ENCODE measurements around the gene INTS6.

Gene INTS6

DNA sequence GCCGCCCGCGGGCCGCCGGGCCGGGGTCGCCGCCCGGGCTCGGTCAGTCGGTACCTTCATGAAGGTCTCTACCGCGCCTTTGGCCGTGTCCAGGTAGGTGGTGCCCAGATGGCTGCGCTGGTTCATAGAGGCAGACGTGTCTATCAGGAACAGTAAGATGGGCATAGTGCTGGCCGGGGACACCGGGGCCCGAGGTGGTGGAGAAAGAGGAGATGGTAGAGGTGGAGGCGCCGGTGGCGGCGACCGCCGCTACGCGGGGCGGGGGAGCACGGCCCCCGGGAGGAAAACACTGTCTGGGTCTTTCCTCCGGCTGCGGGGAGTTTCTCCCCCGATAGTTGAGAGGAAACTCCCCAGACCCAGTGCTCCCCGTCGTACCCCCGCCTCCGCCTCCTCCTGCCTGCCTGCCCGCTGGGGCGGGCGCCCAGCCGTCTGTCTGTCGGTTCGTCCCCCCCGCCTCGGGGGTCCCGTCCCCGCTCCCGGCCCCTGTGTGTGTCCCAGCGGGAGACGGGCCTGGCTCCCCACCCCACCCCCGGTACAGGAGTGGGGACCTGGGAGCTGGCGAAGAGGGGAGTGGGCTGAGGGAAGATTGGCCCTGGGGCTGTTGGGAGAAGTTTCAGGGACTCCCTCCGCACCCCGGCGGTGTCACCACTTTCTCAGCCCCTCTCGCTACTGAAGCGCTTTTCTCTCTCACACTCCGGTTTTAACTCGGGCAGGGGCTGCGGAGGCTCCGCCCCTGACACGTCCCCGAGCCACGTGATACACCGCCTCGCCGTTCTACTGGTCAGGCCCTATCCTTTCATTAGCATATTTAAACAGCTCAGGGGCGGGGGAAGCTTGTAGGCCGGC, at the start of gene INTS6:
Gene INTS6, minus strand, starts transcription at position 676 of the 846 bp plus-strand sequence. Its CDS starts 511 bp downstream, at position 165.
- TF ChIP-seq CTCF (IDR thresholded peaks at IDR 0.05; ENCODE audit: extremely low read depth, missing control alignments): no peak
- DNase-seq (ENCODE audit: low spot score): peak; percentile 72

GRCh38 chr13:51502153-51502651, 49.4 kb upstream of the INTS6 start:
- TF ChIP-seq CTCF (IDR thresholded peaks at IDR 0.05; ENCODE audit: extremely low read depth, missing control alignments): no peak
- peak; percentile 83 for DNase-seq (ENCODE audit: low spot score)

DNA sequence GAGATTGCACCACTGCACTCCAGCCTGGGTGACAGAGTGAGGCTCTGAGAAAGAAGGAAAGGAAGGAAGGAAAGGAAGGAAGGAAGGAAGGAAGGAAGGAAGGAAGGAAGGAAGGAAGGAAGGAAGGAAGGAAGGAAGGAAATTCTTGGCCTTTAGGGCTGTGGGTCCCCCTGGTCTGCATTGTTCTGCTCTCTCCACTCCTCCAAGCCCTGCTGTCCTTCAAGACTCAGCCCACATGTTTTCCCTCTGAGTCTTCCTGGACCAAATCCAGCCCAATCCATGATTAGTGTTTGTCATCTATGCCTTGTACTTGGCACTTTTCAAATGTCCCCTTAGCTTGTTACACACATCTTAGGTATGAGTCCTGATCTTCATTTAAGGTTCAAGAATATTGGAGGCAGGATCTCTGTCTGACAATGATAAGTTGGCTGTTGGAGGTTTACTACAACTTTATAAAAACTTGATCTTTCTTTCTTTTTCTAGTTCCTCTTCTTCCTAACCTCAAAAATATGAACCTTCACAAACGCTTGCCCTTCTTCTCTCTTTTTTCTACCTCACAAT, 48.8 kb upstream of the INTS6 start:
- DNase-seq (ENCODE audit: low spot score): no peak

GRCh38 chr13:51501096-51501495, 48.3 kb upstream of the INTS6 start:
- DNase-seq (ENCODE audit: low spot score): no peak
- TF ChIP-seq CTCF (IDR thresholded peaks at IDR 0.05; ENCODE audit: extremely low read depth, missing control alignments): no peak

More for the DNA sequence above, 48.8 kb upstream of the INTS6 start:
- TF ChIP-seq CTCF (IDR thresholded peaks at IDR 0.05; ENCODE audit: extremely low read depth, missing control alignments): no peak

- DNase-seq (ENCODE audit: low spot score): no peak
- TF ChIP-seq CTCF (IDR thresholded peaks at IDR 0.05; ENCODE audit: extremely low read depth, missing control alignments): no peak
These were observed 47.9 kb upstream of the INTS6 start for GRCh38 chr13:51500687-51501086.

GRCh38 chr13:51499841-51500240, 47.0 kb upstream of the INTS6 start:
- DNase-seq (ENCODE audit: low spot score): no peak
- TF ChIP-seq CTCF (IDR thresholded peaks at IDR 0.05; ENCODE audit: extremely low read depth, missing control alignments): no peak

DNA sequence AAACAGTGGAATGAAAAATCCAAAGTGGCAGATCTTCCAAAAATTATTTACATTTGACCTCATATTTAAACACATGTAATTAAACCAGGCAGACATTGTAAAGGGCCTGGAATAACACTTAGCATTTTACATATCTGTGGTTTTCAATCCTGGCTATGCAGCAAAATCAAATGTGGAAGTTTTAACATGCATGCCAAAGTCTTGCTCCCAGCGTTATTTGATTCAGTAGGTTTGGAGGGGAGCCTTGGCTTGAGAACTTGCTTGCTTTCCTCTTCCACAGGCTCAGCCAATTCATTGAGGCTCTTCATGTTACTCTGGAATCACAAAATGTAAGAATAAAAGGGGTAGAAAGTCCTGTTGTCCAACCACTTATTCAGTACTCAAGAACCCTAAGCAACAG, 42.5 kb upstream of the INTS6 start:
- no peak for DNase-seq (ENCODE audit: low spot score)
- TF ChIP-seq CTCF (IDR thresholded peaks at IDR 0.05; ENCODE audit: extremely low read depth, missing control alignments): no peak

Data from GM20000 (cell line).